HG03095 (cell line): ENCODE measurements around the gene GINS2.

Source experiments
- ATAC-seq: cut with Tn5 transposase; IDR thresholded peaks from one replicate; pipeline ENCODE4 v1.9.1; 2021; ENCODE audit warnings: moderate library complexity; ENCODE audit not compliant: unreplicated experiment

The GINS2 gene

DNA sequence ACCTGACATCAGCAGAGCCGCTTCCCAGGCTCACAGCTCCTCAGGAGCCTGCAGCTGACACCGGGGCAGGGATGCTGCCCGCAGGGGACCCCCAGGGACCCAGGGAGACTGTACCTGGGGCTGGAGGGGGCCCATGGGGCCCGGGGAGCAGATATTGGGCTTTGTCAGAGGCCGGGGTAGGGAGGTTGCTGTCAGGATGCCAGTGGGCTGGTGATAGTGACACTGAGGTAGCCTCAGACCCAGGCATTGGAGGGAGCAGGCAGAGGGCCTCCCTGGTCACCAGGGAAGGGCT lies 60.5 kb downstream of the GINS2 start:
- ATAC-seq = no peak

- ATAC-seq = no peak
Observed at GRCh38 chr16:85627526-85628264, 61.1 kb downstream of the GINS2 start.

GRCh38 chr16:85627089-85627488 lies 61.7 kb downstream of the GINS2 start:
- ATAC-seq = no peak
